Lower leg skin (tissue), 3 donors: ENCODE measurements around the gene C6orf62.

ENCODE experiments used
- CTCF ChIP-seq, 3 donors: fragments of 450-650 bp; IDR thresholded peaks; one replicate each; pipeline ENCODE4 v1.5.1; 2016; ENCODE audit warnings: antibody characterized with exemption in 3 of 3, mild to moderate bottlenecking in 3 of 3, moderate library complexity in 2 of 3
- POLR2A ChIP-seq, 2 donors: fragments of 450-650 bp; IDR thresholded peaks; one replicate each; pipeline ENCODE4 v1.6.1; 2016 to 2017; ENCODE audit warnings: antibody characterized with exemption in 2 of 2, mild to moderate bottlenecking in 1 of 2, moderate library complexity in 1 of 2

DNA sequence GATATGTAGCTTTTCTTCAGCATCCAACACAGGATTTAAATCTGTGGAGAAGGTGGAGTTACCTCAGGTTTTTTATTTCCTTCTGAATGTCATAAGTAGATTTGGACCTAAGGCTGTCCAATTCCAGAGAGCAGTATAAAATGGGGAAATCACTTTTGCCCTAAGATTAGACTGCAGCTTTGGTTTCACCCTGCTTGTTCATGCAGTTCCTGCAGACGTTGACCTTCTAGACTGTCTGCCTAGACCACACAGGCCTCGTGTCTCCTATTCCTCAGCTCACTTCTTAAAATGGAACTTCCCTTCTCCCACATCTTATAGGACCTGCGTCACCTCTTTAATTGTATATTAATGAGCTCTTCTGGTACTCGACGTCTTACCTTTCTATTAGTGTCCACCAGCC lies 26.0 kb upstream of the C6orf62 start:
- TF ChIP-seq POLR2A (IDR thresholded peaks at IDR 0.05), result no peak
- no peak for TF ChIP-seq CTCF (IDR thresholded peaks at IDR 0.05)
